ENCODE measurements around the gene RBCK1. TPM values are rescaled to one million over a fixed set of nuclear protein-coding genes. Genes with fewer than 3 reads are reported as not detected.
A peak's percentile ranks its signal among the peaks of the same experiment; 100 is the strongest.

The RBCK1 gene
- 100 to 1,000 TPM; 133 to 146 TPM for total RNA-seq

- Mint-ChIP-seq H3K27ac (peak within 1 kb of the TSS; percentile 86), H3K9me3 (peaks cover 4% of the 10 kb centered on the region), H3K4me3 (peak within 1 kb of the TSS; percentile 97), H3K36me3 (ENCODE audit: low read depth) (peaks cover 46% of the 10 kb centered on the region), H3K27me3 (no peaks in the 10 kb centered on the region), H3K4me1 (peaks cover 52% of the 10 kb centered on the region)
- CTCF ChIA-PET, result interaction anchor here (0.6 to 1.4 kb wide), 12 partner anchors 25 to 265 kb away, joined by 3 to 7 read pairs (median 3); partner anchors contain the start of gene TRIB3
- peak; percentile 90 for DNase-seq
- POLR2A ChIA-PET, result interaction anchor here (0.6 to 1.6 kb wide), 19 partner anchors 14 to 137 kb away, joined by 3 to 17 read pairs (median 4); partner anchors contain the start of genes CSNK2A1, TBC1D20, TRIB3 and ZCCHC3
These were observed at the start of gene RBCK1 for GRCh38 chr20:407953-408842. Gene RBCK1, plus strand, starts transcription at chr20:408299. Its CDS starts 459 bp downstream, at chr20:408758.

- H3K4me3 Mint-ChIP-seq, result no peak overlapping the region
- no peaks in the 10 kb centered on the region for H3K9me3 Mint-ChIP-seq
- H3K4me1 Mint-ChIP-seq, result peaks cover 14% of the 10 kb centered on the region
- H3K36me3 Mint-ChIP-seq (ENCODE audit: low read depth), result no peaks in the 10 kb centered on the region
- no peak overlapping the region for H3K27ac Mint-ChIP-seq
- CTCF ChIA-PET, result no interaction called here
- peaks cover 1% of the 10 kb centered on the region for H3K27me3 Mint-ChIP-seq
- DNase-seq, result no peak
- POLR2A ChIA-PET, result no interaction called here
These were observed 49.1 kb upstream of the RBCK1 start for GRCh38 chr20:358891-359555.

DNA sequence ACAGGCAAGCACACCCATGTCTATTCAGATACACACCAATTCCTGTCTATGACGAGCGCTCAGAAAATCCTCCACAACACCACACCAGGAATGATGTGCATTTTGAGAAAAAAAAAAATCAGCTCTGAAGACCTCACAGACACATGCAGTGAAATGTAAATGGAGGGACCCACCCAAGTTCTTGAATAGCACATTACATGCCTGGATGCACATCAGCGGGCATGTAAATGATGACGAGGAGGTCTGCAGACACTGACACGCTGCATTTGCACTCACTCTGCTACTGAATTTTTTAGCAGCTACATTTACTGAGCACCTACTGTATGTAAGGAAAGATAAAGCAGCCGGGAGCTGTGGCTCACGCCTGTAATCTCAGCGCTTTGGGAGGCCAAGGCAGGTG, 46.5 kb upstream of the RBCK1 start:
- Mint-ChIP-seq H3K9me3 (no peaks in the 10 kb centered on the region), H3K4me1 (peaks cover 30% of the 10 kb centered on the region), H3K4me3 (no peak overlapping the region), H3K27me3 (peaks cover 1% of the 10 kb centered on the region), H3K27ac (no peak overlapping the region), H3K36me3 (ENCODE audit: low read depth) (no peaks in the 10 kb centered on the region)
- DNase-seq, result no peak
- CTCF ChIA-PET, result interaction anchor here (1.3 to 2.3 kb wide), 2 partner anchors 19 to 31 kb away, joined by 4 to 8 read pairs; partner anchors contain the start of gene TRIB3
- POLR2A ChIA-PET, result interaction anchor here (0.6 to 0.9 kb wide), 2 partner anchors 9 to 99 kb away, joined by 3 read pairs; no protein-coding TSS in a partner anchor

GRCh38 chr20:362271-363254, 45.5 kb upstream of the RBCK1 start:
- Mint-ChIP-seq H3K36me3 (ENCODE audit: low read depth) (no peaks in the 10 kb centered on the region), H3K9me3 (no peaks in the 10 kb centered on the region), H3K4me1 (peaks cover 36% of the 10 kb centered on the region), H3K27me3 (peaks cover 1% of the 10 kb centered on the region), H3K4me3 (no peak overlapping the region), H3K27ac (peak overlapping the region; percentile 44)
- POLR2A ChIA-PET, result interaction anchor here (0.9 to 1.2 kb wide), 4 partner anchors 10 to 76 kb away, joined by 3 to 4 read pairs (median 3); no protein-coding TSS in a partner anchor
- peak; percentile 63 for DNase-seq
- CTCF ChIA-PET, result interaction anchor here (1.1 to 2.3 kb wide), 6 partner anchors 8 to 118 kb away, joined by 3 to 8 read pairs (median 3); partner anchors contain the start of gene TRIB3

DNA sequence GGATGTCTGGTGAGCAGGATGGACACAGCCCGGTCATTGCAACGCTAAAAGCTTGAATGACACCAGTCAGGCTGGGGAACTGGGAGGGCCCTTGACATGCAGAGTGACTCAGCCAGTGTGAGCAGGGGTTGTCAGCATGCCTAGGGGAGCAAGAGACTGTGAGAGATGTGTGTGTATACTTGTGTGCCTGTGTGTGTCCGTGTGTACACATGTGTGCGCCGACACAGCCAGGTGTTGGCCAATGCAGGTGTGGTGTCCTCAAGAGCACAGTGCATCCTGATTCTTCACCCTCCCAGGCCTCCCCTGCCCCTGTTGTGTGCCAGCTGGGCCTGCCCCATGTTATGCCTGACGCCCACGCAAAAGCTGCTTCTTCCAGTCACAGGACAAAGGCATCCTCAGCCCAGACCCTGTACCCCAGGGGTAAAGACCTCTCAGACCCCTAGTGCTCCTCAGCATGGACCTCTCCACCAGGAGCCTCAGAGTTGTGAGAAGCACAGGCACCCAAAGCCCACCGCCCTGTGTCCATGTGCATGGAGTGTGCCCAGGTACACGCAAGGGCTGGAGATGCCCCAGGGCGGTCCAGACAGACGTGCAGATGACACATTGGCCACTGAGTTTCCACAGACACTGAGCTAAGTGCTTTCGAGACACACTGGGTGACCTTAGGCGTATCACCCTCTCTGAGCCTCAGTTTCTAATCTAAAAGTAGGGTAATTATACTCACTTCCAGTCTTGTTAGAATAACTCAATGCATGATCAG, 44.6 kb upstream of the RBCK1 start:
- POLR2A ChIA-PET, result interaction anchor here (1.2 kb wide), 1 partner anchor 19 kb away, joined by 3 read pairs; no protein-coding TSS in a partner anchor

DNA sequence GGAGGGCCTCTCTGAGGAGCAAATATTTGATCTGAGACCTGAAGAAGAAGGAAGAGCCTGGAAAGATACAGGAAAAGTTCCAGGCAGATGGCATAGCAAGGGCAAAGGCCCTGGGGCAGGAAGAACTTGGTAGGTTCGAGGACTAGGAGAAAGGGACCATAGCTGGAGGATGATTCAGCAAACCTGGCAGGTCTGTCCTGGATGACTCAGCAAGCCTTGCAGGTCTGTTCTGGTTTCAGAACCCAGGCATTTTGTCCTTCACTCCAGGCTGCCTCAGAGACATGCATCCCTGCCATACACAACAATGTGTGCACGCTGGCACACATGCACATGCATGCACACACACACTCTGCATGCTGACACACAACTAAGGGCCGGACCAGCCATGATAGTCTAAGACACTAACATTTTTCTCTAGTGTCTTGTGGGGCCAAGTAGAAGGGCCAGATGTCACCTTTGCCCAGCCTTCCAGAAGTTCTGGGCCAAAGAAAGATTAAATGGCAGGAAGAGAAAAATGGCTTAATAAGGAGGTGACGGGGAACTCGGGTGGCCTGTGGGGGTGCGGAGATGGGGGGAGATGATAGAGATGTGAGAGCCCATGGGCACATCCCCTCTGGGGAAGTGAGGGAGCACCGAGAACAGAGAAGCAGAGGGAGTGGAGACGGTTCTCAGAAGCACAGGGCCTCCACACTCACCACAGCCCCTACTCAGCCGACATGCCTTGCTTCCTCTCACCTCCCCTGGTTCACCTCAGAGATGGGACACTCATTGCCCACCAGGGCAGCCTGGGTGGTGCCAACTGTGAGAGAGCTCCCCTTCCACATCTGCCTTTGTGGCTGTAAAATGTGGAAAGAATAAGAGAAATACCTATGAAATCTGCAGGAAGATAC, 42.9 kb upstream of the RBCK1 start:
- H3K4me1 Mint-ChIP-seq, result peaks cover 46% of the 10 kb centered on the region
- H3K9me3 Mint-ChIP-seq, result no peaks in the 10 kb centered on the region
- H3K4me3 Mint-ChIP-seq, result no peak overlapping the region
- ChIA-PET POLR2A (interaction anchor here (0.7 to 2.2 kb wide), 4 partner anchors 8 to 73 kb away, joined by 3 to 7 read pairs (median 4); no protein-coding TSS in a partner anchor), CTCF (interaction anchor here (0.7 to 2.3 kb wide), 2 partner anchors 15 to 322 kb away, joined by 3 to 11 read pairs; partner anchors contain the start of gene TRIB3)
- no peak for DNase-seq
- H3K27ac Mint-ChIP-seq, result peak overlapping the region; percentile 71
- H3K27me3 Mint-ChIP-seq, result peaks cover 3% of the 10 kb centered on the region
- H3K36me3 Mint-ChIP-seq (ENCODE audit: low read depth), result no peaks in the 10 kb centered on the region

More for the DNA sequence above, 44.6 kb upstream of the RBCK1 start:
- Mint-ChIP-seq H3K4me1 (peaks cover 39% of the 10 kb centered on the region), H3K9me3 (no peaks in the 10 kb centered on the region), H3K36me3 (ENCODE audit: low read depth) (no peaks in the 10 kb centered on the region), H3K27ac (no peak overlapping the region), H3K27me3 (peaks cover 3% of the 10 kb centered on the region), H3K4me3 (no peak overlapping the region)
- CTCF ChIA-PET, result interaction anchor here (1.0 to 2.3 kb wide), 4 partner anchors 17 to 68 kb away, joined by 3 to 8 read pairs (median 4); partner anchors contain the start of gene TRIB3
- DNase-seq, result no peak

DNA sequence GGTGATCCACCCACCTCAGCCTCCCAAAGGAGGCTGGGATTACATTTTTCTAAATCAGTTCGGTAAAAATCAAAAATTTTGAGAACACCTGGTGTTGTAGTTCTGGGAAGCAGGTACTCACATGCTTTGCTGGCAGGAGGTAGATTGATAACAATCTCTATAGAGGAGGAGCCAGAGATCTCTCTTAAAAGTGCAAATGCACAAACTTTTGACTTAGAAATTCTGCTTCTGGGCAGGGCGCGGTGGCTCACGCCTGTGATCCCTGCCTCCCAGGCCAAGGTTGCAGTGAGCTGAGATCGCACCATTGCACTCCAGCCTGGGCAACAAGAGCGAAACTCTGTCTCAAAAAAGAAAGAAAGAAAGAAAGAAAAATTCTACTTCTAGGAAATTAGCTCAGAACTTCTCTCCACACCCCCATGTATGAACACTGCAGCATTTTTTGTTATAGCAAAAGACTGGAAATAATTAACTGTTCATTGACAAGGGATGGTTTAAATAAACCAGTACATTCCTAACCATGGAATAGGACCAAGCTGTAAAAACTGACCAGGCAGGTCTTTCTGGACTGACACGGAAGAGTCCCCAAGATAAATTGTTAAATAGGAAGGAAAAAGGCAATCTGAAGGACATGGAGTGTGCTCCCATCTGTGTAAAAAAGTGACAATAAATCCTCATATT, 41.9 kb upstream of the RBCK1 start:
- Mint-ChIP-seq H3K4me3 (no peak overlapping the region), H3K36me3 (ENCODE audit: low read depth) (no peaks in the 10 kb centered on the region), H3K4me1 (peaks cover 51% of the 10 kb centered on the region), H3K9me3 (no peaks in the 10 kb centered on the region), H3K27me3 (peaks cover 3% of the 10 kb centered on the region), H3K27ac (peak overlapping the region; percentile 66)
- ChIA-PET CTCF (interaction anchor here (0.9 to 2.3 kb wide), 6 partner anchors 11 to 96 kb away, joined by 3 to 11 read pairs (median 4); partner anchors contain the start of genes TBC1D20 and TRIB3), POLR2A (interaction anchor here (0.7 to 2.2 kb wide), 5 partner anchors 13 to 96 kb away, joined by 3 to 7 read pairs (median 4); partner anchors contain the start of gene TRIB3)
- DNase-seq, result no peak

DNA sequence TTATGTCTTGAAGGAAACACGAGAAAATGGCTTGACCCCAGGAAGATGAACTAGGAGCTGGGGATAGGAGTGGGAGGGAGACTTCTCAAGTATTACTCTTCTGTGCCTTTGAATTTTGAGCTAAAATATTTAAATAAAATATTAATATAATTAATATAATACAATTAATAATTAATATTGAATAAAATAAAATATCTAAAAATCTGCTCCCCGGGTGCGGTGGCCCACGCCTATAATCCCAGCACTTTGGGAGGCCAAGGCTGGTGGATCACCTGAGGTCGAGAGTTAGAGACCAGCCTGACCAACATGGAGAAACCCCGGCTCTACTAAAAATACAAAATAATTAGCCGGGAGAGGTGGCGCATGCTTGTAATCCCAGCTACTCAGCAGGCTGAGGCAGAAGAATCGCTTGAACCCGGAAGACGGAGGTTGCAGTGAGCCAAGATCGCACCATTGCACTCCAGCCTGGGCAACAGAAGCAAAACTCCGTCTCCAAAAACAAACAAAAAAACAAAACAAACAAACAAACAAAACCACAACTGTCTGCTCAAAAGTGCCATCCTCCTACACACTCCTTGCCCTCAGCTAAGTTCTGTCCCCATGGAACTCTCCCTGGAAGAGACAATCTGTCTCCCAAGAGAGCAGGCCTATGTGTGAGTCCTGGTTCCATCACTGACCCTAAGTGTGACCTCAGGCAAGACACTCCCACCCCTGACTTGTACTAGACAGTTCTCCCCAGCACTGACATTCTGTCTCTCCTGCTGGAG, 41.2 kb upstream of the RBCK1 start:
- no peak for DNase-seq
- H3K27ac Mint-ChIP-seq, result no peak overlapping the region
- H3K27me3 Mint-ChIP-seq, result peaks cover 3% of the 10 kb centered on the region
- H3K4me1 Mint-ChIP-seq, result peaks cover 58% of the 10 kb centered on the region
- H3K36me3 Mint-ChIP-seq (ENCODE audit: low read depth), result no peaks in the 10 kb centered on the region
- no peaks in the 10 kb centered on the region for H3K9me3 Mint-ChIP-seq
- ChIA-PET POLR2A (interaction anchor here (0.7 to 2.2 kb wide), 4 partner anchors 14 to 95 kb away, joined by 3 to 7 read pairs (median 4); partner anchors contain the start of gene TRIB3), CTCF (interaction anchor here (0.9 to 2.3 kb wide), 6 partner anchors 11 to 95 kb away, joined by 3 to 11 read pairs (median 4); partner anchors contain the start of genes TBC1D20 and TRIB3)
- no peak overlapping the region for H3K4me3 Mint-ChIP-seq

DNA sequence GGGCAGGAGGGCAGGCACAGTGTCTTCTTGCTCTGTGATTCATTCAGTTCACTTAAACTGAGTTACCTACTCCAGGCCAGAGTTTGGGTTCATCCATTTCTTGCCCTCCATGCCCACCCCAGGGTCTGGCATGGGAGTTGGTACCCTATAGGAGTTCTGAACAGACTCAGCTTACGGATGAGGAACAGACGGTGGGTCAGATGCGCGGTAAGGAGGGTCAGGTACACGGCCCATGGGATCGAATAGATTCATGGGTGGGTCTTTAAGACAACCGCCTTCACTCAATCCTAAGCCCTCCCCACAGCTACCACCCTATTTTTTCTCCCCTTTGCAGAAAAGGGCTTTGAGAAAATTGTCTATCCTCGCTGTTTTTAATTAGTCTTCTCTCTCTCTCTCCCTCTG, 40.6 kb upstream of the RBCK1 start:
- no peak overlapping the region for H3K27ac Mint-ChIP-seq
- CTCF ChIA-PET, result interaction anchor here (0.5 to 1.8 kb wide), 2 partner anchors 13 to 40 kb away, joined by 3 to 7 read pairs; no protein-coding TSS in a partner anchor
- POLR2A ChIA-PET, result interaction anchor here (2.1 kb wide), 1 partner anchor 15 kb away, joined by 7 read pairs; no protein-coding TSS in a partner anchor
- no peaks in the 10 kb centered on the region for H3K36me3 Mint-ChIP-seq (ENCODE audit: low read depth)
- H3K9me3 Mint-ChIP-seq, result no peaks in the 10 kb centered on the region
- no peak for DNase-seq
- no peak overlapping the region for H3K4me3 Mint-ChIP-seq
- H3K4me1 Mint-ChIP-seq, result peaks cover 60% of the 10 kb centered on the region
- peaks cover 3% of the 10 kb centered on the region for H3K27me3 Mint-ChIP-seq
